ENCODE data around the gene SCAND1.

DNA sequence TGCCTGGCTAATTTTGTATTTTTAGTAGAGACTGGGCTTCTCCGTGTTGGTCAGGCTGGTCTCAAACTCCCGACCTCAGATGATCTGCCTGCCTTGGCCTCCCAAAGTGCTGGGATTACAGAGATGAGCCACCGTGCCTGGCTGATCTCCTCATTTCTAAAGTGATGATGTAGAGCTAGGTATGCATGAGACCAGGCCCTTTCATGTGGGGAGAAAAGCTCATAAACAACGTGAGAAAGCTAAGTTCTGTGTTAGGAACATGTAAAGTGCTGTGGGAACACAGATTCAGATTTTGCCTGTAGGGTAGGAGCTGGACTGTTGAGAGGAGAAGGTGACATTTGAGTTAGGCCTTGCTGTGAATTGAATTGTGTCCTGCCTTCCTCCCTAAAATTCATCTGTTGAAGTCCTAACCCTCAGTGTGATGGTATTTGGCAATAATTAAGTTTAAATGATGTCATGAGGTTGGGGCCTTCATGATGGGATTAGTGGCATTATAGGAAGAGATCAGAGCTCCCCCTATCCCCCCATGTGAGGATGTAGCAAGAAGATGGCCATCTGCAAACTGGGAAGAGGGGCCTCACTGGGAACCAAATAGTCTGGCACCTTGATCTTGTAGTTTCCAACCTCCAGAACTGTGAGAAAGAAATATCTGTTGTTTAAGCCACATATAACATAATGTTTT lies 49.2 kb downstream of the SCAND1 start:
- TF ChIP-seq, protein P1, sequence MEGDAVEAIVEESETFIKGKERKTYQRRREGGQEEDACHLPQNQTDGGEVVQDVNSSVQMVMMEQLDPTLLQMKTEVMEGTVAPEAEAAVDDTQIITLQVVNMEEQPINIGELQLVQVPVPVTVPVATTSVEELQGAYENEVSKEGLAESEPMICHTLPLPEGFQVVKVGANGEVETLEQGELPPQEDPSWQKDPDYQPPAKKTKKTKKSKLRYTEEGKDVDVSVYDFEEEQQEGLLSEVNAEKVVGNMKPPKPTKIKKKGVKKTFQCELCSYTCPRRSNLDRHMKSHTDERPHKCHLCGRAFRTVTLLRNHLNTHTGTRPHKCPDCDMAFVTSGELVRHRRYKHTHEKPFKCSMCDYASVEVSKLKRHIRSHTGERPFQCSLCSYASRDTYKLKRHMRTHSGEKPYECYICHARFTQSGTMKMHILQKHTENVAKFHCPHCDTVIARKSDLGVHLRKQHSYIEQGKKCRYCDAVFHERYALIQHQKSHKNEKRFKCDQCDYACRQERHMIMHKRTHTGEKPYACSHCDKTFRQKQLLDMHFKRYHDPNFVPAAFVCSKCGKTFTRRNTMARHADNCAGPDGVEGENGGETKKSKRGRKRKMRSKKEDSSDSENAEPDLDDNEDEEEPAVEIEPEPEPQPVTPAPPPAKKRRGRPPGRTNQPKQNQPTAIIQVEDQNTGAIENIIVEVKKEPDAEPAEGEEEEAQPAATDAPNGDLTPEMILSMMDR (IDR thresholded peaks at IDR 0.05; ENCODE audit: insufficient read depth, low read length) = no peak
- TF ChIP-seq POLR2AphosphoS5 (IDR thresholded peaks at IDR 0.05; ENCODE audit: low read depth) = no peak
- TF ChIP-seq, protein P2, sequence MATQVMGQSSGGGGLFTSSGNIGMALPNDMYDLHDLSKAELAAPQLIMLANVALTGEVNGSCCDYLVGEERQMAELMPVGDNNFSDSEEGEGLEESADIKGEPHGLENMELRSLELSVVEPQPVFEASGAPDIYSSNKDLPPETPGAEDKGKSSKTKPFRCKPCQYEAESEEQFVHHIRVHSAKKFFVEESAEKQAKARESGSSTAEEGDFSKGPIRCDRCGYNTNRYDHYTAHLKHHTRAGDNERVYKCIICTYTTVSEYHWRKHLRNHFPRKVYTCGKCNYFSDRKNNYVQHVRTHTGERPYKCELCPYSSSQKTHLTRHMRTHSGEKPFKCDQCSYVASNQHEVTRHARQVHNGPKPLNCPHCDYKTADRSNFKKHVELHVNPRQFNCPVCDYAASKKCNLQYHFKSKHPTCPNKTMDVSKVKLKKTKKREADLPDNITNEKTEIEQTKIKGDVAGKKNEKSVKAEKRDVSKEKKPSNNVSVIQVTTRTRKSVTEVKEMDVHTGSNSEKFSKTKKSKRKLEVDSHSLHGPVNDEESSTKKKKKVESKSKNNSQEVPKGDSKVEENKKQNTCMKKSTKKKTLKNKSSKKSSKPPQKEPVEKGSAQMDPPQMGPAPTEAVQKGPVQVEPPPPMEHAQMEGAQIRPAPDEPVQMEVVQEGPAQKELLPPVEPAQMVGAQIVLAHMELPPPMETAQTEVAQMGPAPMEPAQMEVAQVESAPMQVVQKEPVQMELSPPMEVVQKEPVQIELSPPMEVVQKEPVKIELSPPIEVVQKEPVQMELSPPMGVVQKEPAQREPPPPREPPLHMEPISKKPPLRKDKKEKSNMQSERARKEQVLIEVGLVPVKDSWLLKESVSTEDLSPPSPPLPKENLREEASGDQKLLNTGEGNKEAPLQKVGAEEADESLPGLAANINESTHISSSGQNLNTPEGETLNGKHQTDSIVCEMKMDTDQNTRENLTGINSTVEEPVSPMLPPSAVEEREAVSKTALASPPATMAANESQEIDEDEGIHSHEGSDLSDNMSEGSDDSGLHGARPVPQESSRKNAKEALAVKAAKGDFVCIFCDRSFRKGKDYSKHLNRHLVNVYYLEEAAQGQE (IDR thresholded peaks at IDR 0.05; ENCODE audit: insufficient replicate concordance, low read depth) = no peak
- no peak for TF ChIP-seq SPI1 (IDR thresholded peaks at IDR 0.05; ENCODE audit: borderline replicate concordance, low read depth)
